Activated T-cell treated with anti-CD3 and anti-CD28 coated beads, Interleukin-2, amount 50 U/mL, for 72 hours (primary cell): ENCODE results near the gene LBR. TPM values are rescaled to one million over a fixed set of nuclear protein-coding genes. Genes with fewer than 3 reads are reported as not detected.

Experiments
- ATAC-seq, 2 donors: fragments of 150-1000 bp; cut with Tn5 transposase; replicated peaks in 1 of 2; 2 replicates each; pipeline ENCODE4 v1.10.0; 2021; ENCODE audit warnings: moderate library complexity in 2 of 2, mild to moderate bottlenecking in 1 of 2
- DNase-seq, 2 donors: peaks; one replicate each; pipeline ENCODE4 v3.0.0; 2021 to 2022; ENCODE audit warnings: mixed read lengths in 1 of 2
- H3K27ac Mint-ChIP-seq: one replicate; pipeline ENCODE4 v1.8.0; 2022; ENCODE audit warnings: mild to moderate bottlenecking, moderate library complexity, mixed read lengths
- H3K27me3 Mint-ChIP-seq: one replicate; pipeline ENCODE4 v1.8.0; 2022; ENCODE audit warnings: low read depth, mixed read lengths
- H3K36me3 Mint-ChIP-seq, 2 donors: one replicate each; pipeline ENCODE4 v1.8.0; 2022; ENCODE audit warnings: mixed read lengths in 2 of 2, mild to moderate bottlenecking in 1 of 2; ENCODE audit not compliant: insufficient read depth in 2 of 2
- H3K4me1 Mint-ChIP-seq: one replicate; pipeline ENCODE4 v1.8.0; 2022; ENCODE audit warnings: low read depth, mixed read lengths
- H3K4me3 Mint-ChIP-seq, 2 donors: one replicate each; pipeline ENCODE4 v1.8.0; 2022; ENCODE audit warnings: mild to moderate bottlenecking in 2 of 2, mixed read lengths in 2 of 2, moderate library complexity in 2 of 2
- H3K9me3 Mint-ChIP-seq, 2 donors: one replicate each; pipeline ENCODE4 v1.8.0; 2022; ENCODE audit warnings: mixed read lengths in 2 of 2
- total RNA-seq, 2 donors: library from RNA; stranded (reverse); gene quantifications; one replicate each; pipeline ENCODE4 v1.2.3, GENCODE V29; 2022

LBR gene
- total RNA-seq, 2 donors from 2014 or later = 152 to 163 TPM

GRCh38 chr1:225460021-225460736 lies 32.3 kb upstream of the LBR start:
- Mint-ChIP-seq H3K36me3 (no peaks in the 10 kb centered on the region), H3K27ac (peak overlapping the region; percentile 47), H3K9me3 (no peaks in the 10 kb centered on the region), H3K4me1 (peaks cover 52% of the 10 kb centered on the region), H3K4me3 (peak overlapping the region; percentile 59 to 66), H3K27me3 (no peaks in the 10 kb centered on the region)
- peak in 1 of 2 donors; percentile 38 for DNase-seq
- peak; percentile 44 for ATAC-seq

DNA sequence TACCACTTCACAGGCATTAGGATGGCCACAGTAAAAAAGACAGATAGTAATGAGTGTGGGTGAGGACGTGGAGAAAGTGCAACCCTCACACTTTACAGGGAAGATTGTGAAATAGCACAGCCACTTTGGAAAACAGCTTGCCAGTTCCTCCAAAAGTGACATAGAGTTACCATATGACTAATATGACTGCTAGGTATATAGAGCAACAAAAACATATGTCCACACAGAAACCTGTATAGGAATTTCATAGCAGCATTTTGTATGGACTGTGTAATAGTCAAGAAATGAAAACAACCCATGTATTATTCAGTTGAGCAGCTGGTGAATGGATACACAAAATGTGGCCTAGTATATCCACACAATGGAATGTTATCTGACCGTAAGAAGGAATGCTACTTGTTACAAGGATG lies 30.4 kb upstream of the LBR start:
- H3K27me3 Mint-ChIP-seq = no peaks in the 10 kb centered on the region
- DNase-seq = no peak
- no peak overlapping the region for H3K27ac Mint-ChIP-seq
- no peak overlapping the region for H3K4me3 Mint-ChIP-seq
- peaks cover 64% of the 10 kb centered on the region for H3K4me1 Mint-ChIP-seq
- no peaks in the 10 kb centered on the region for H3K9me3 Mint-ChIP-seq
- no peak for ATAC-seq
- peaks cover 0 to under 1% of the 10 kb centered on the region in 2 donors for H3K36me3 Mint-ChIP-seq

DNA sequence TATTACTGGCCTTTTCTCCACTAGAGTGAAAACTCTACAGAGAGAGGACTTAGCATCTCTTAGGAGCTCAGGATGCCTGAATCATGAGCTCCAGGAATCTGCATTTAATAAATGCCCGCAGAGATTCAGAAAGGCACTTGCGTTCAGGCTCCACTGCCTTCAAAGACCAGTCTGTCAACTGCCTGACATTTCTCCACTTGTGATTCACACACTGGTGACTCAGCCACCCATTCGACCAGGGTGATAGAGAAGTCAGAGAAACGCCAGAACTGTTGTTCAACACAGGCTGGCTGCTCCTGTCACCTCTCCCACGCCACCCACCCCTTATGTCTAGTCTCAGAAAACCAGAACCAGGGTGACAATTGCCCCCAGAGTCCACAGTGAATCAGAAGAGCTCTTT lies 26.9 kb upstream of the LBR start:
- peaks cover 1 to 4% of the 10 kb centered on the region in 2 donors for H3K36me3 Mint-ChIP-seq
- peaks cover 72% of the 10 kb centered on the region for H3K4me1 Mint-ChIP-seq
- peak overlapping the region; percentile 83 for H3K27ac Mint-ChIP-seq
- no peaks in the 10 kb centered on the region for H3K27me3 Mint-ChIP-seq
- H3K9me3 Mint-ChIP-seq = no peaks in the 10 kb centered on the region
- ATAC-seq = peak; percentile 96 to 98
- DNase-seq = peak; percentile 76 to 83
- peak overlapping the region; percentile 67 to 69 for H3K4me3 Mint-ChIP-seq

DNA sequence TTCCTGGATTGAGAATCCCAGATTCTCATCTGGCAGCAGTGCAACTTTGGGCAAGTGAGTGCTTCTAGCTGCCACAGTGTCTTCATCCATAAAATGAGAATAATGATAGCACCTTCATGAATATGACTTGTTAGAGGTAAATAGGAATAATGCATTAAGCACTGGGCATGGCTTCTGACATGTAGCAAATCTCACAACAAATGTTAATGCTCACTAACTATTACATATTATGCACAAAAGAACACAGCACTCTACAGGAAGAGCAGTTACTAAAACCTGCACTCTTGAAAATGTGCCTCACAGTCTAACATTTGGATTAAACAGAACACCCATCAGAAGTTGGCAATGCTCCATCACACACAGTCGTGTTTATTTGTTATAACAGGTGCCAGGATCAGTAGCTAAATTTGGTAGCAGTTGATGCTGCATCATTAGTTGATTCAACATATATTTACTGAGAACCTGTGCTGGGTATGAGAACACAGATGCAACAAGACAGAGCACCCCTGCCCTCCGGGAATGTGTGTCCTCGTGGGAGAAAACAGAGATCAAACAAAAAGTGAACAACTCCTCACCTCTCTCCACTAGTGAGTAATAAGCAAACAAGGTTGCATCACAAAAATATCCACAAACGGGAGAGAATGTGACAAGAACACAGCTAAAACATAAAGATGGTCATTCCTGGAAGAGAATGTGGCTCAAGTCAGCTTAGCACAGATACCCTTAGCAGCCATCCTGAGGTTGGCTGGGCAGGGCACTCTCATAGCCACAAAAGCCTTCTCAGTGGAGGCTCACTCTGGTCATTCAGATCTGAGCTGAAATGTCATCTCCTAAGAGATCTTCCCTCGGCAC lies 26.2 kb upstream of the LBR start:
- H3K36me3 Mint-ChIP-seq = peaks cover 1 to 4% of the 10 kb centered on the region in 2 donors
- peak overlapping the region; percentile 67 to 69 for H3K4me3 Mint-ChIP-seq
- peaks cover 64% of the 10 kb centered on the region for H3K4me1 Mint-ChIP-seq
- ATAC-seq (peak; percentile 39 to 57), DNase-seq (peak in 1 of 2 donors; percentile 31)
- peak overlapping the region; percentile 83 for H3K27ac Mint-ChIP-seq
- no peaks in the 10 kb centered on the region for H3K27me3 Mint-ChIP-seq
- H3K9me3 Mint-ChIP-seq = no peaks in the 10 kb centered on the region

DNA sequence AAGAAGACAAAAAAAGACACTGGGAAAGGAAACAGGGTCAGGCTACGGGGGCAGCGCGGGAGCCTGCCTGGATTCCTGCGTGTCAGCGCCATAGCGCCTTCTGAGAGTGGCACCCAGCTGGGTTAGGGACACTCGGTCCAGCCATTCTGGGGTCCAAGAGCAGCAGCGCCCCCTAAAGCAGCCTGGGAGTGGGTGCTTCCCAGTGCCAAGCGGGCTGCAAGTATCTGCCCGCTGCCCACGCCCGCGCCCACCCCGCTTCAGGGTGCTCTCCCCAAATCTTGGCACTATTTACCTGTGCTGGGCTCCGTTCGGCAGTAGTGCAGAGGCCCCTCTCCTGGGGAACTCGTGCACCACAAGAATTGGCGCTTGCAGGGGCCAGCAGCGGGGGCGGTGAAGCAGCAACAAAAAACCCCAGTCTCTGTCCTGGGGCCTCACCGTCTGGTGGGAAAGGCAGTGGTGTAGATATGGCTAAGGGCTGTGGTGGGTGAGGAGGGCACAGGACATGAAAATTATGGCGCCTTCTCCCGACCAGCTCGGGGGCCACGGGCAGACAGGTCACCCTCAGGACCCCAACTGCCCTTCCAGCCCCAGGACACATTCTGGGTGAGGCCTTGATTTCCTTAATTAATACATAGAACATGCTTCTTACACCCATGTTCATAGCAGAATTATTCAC lies 24.1 kb upstream of the LBR start:
- Mint-ChIP-seq H3K4me1 (peaks cover 52% of the 10 kb centered on the region), H3K4me3 (no peak overlapping the region), H3K27me3 (no peaks in the 10 kb centered on the region), H3K9me3 (no peaks in the 10 kb centered on the region), H3K27ac (no peak overlapping the region), H3K36me3 (peaks cover 1 to 4% of the 10 kb centered on the region in 2 donors)
- DNase-seq = no peak
- no peak for ATAC-seq

DNA sequence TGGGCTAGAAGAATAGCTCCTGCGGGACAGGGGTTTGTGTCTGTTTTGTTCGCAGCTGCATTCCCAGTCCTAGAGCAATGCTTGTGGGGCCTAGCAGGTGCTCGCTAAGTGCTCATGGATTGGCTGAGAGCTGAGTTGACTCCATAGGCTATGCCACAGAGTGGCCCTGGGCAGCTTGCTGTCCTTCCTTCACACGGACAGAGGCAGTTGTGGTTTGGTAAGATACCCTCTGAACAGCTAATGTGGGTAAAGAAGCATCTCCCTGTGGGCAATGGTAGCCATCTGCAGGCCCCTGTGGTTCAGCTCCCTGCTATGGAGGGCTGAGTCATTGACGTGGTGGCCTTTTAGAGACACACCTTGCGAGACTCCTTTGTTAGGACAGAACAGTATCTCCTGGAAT lies 23.5 kb upstream of the LBR start:
- Mint-ChIP-seq H3K4me1 (peaks cover 55% of the 10 kb centered on the region), H3K4me3 (no peak overlapping the region), H3K27ac (no peak overlapping the region), H3K27me3 (no peaks in the 10 kb centered on the region), H3K36me3 (peaks cover 1 to 4% of the 10 kb centered on the region in 2 donors), H3K9me3 (no peaks in the 10 kb centered on the region)
- no peak for ATAC-seq
- DNase-seq = no peak

DNA sequence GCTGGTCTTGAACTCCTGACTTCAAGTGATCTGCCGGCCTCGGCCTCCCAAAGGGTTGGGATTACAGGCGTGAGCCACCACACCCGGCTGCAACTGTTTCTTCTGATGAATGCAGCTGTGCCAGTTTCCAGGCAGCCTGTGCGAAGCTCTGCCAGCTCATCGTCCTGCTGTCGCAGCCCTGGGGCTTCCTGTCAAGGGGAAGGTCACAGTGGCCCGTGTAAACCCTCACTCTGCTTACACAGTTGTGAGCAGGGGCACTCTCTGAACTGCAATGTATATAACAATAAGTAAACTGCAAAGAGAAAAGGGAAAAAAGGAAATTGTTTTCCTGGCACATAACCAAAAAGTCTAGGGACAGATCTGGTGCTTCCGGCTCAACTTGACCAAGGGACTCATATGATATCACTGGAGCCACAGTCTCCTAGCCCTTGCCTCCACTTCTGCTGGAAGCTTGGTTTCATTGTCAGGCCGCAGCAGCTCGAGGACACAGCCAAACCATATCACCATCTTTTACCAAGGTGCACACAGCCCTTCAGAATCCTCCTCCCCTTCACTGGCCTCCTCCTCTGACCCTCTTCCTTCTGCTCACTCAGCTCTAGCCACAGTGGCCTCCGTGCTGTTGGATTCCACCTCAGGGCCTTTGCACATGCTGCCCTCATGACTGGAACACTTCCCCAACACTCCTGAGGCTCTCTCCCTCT lies 22.8 kb upstream of the LBR start:
- DNase-seq = no peak
- no peak overlapping the region for H3K4me3 Mint-ChIP-seq
- H3K27me3 Mint-ChIP-seq = no peaks in the 10 kb centered on the region
- ATAC-seq = no peak
- H3K4me1 Mint-ChIP-seq = peaks cover 61% of the 10 kb centered on the region
- H3K36me3 Mint-ChIP-seq = peaks cover 1 to 4% of the 10 kb centered on the region in 2 donors
- H3K27ac Mint-ChIP-seq = no peak overlapping the region
- no peaks in the 10 kb centered on the region for H3K9me3 Mint-ChIP-seq

- Mint-ChIP-seq H3K4me1 (peaks cover 61% of the 10 kb centered on the region), H3K4me3 (no peak overlapping the region), H3K9me3 (no peaks in the 10 kb centered on the region), H3K27me3 (no peaks in the 10 kb centered on the region), H3K36me3 (peaks cover 4 to 5% of the 10 kb centered on the region in 2 donors), H3K27ac (no peak overlapping the region)
- DNase-seq (no peak), ATAC-seq (no peak)
Observed at GRCh38 chr1:225449774-225450173, 21.9 kb upstream of the LBR start.

GRCh38 chr1:225449261-225449660 lies 21.4 kb upstream of the LBR start:
- H3K27ac Mint-ChIP-seq = no peak overlapping the region
- no peak for ATAC-seq

GRCh38 chr1:225448146-225448805 lies 20.4 kb upstream of the LBR start:
- Mint-ChIP-seq H3K4me3 (no peak overlapping the region), H3K27ac (no peak overlapping the region), H3K27me3 (no peaks in the 10 kb centered on the region), H3K4me1 (peaks cover 59% of the 10 kb centered on the region), H3K9me3 (no peaks in the 10 kb centered on the region), H3K36me3 (peaks cover 4% of the 10 kb centered on the region in 2 donors)
- ATAC-seq = no peak
- DNase-seq = no peak

More at GRCh38 chr1:225449261-225449660, 21.4 kb upstream of the LBR start:
- Mint-ChIP-seq H3K36me3 (peaks cover 4 to 5% of the 10 kb centered on the region in 2 donors), H3K27me3 (no peaks in the 10 kb centered on the region), H3K9me3 (no peaks in the 10 kb centered on the region), H3K4me3 (no peak overlapping the region), H3K4me1 (peaks cover 61% of the 10 kb centered on the region)
- no peak for DNase-seq

- H3K27me3 Mint-ChIP-seq = no peaks in the 10 kb centered on the region
- no peaks in the 10 kb centered on the region for H3K9me3 Mint-ChIP-seq
- ATAC-seq = no peak
- peaks cover under 1 to 3% of the 10 kb centered on the region in 2 donors for H3K36me3 Mint-ChIP-seq
- H3K4me3 Mint-ChIP-seq = no peak overlapping the region
- peaks cover 59% of the 10 kb centered on the region for H3K4me1 Mint-ChIP-seq
- no peak for DNase-seq
- H3K27ac Mint-ChIP-seq = no peak overlapping the region
Observed at GRCh38 chr1:225447650-225448089, 19.8 kb upstream of the LBR start.

DNA sequence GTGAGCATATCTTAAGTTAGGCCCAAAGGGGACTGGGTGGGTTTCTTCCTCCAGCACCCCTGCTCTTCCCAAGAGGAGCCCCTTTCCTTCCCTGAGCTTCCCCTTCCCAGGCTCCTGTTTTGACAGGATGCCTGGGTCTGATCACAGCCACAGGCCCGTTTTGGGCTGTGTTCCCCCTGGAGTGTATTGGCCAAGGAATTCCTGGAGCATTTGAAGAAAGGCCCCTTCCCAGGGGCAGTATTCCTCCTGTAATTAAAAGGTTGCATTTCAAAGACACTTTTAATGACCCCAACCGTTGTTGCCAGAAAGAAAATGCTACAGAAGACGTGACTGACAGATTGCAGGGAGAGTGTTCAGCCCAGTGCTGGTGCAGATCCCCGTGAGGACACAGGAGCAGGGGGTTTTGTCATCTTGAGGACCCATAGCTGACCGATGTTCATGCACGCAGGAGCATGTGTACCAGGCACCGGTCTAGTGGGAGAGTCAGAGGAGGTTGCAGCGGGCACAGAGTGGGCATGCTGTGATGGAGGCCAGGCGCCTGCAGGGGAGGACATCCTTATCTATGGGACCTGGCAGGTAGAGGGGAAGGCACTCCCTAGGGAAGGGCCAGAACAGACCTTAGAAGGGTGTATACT lies 19.3 kb upstream of the LBR start:
- peaks cover 0 to 3% of the 10 kb centered on the region in 2 donors for H3K36me3 Mint-ChIP-seq
- ATAC-seq (no peak), DNase-seq (no peak)
- H3K27me3 Mint-ChIP-seq = no peaks in the 10 kb centered on the region
- H3K4me3 Mint-ChIP-seq = no peak overlapping the region
- H3K9me3 Mint-ChIP-seq = no peaks in the 10 kb centered on the region
- peaks cover 59% of the 10 kb centered on the region for H3K4me1 Mint-ChIP-seq
- H3K27ac Mint-ChIP-seq = no peak overlapping the region
